Measurements from ENCODE around the gene STK32B.

Gene STK32B

GRCh38 chr4:5532100-5532499, 480.8 kb downstream of the STK32B start:
- DNase-seq (ENCODE audit: low read depth): no peak

GRCh38 chr4:5539584-5539983, 488.3 kb downstream of the STK32B start:
- no peak for DNase-seq (ENCODE audit: low read depth)

GRCh38 chr4:5541169-5541568, 489.9 kb downstream of the STK32B start:
- no peak for DNase-seq (ENCODE audit: low read depth)

- no peak for DNase-seq (ENCODE audit: low read depth)
These were observed 492.4 kb downstream of the STK32B start for GRCh38 chr4:5543681-5544080.

- DNase-seq (ENCODE audit: low read depth): no peak
These were observed 493.5 kb downstream of the STK32B start for GRCh38 chr4:5544762-5545161.

GRCh38 chr4:5545271-5545670, 494.0 kb downstream of the STK32B start:
- no peak for DNase-seq (ENCODE audit: low read depth)

- DNase-seq (ENCODE audit: low read depth): no peak
These were observed 496.5 kb downstream of the STK32B start for GRCh38 chr4:5547651-5548249.
